Activated T-cell treated with anti-CD3 and anti-CD28 coated beads, Interleukin-2, amount 50 U/mL, for 48 hours (primary cell): ENCODE data around the gene NTNG2.

Experiments used
- DNase-seq, 2 experiments: peaks; one replicate each; pipeline ENCODE4 v3.0.0-alpha.2; 2020

NTNG2 gene

DNA sequence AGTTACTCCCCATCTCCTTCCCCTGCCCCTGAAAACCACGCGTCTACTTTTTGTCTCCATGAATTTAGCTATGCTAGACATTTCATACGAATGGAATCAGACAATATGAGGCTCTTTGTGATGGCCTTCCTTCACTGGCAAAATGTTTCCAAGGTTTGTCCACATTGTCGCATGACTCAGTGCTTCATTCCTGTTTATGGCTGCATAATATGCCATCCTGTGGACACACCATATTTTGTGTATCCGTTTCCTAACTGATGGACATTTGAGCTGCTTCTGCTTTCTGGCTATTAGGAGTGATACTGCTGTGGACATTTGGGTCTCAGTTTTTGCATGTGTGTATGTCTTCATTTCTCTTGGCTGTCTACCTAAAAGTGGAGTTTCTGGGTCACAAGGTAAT is 14.5 kb downstream of the NTNG2 start:
- no peak for DNase-seq

DNA sequence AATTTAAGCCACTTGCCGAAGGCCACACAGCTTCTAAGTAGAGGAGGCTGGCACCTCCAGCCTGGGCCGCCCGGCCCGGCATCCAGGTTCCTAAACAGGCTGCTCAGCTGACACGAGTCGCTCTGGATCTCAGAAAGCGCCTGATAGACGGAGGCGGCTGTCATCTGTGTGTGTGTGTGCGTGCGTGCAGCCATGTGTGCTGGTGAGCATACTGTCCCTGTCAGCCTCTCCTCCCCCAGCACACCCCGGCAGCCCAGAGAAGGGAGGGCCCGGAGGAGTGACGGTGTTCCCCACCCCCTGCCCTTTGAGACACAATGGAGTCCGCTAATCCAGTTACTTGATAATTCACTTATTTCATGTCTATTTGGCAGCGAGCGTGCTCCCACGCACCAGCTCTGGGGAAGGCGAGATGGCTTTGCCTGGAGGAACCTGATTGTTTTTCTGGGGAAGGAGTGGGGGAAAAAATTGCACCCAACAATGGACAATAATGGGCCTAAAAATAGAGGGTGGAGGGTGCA is 20.0 kb downstream of the NTNG2 start:
- DNase-seq = no peak

DNA sequence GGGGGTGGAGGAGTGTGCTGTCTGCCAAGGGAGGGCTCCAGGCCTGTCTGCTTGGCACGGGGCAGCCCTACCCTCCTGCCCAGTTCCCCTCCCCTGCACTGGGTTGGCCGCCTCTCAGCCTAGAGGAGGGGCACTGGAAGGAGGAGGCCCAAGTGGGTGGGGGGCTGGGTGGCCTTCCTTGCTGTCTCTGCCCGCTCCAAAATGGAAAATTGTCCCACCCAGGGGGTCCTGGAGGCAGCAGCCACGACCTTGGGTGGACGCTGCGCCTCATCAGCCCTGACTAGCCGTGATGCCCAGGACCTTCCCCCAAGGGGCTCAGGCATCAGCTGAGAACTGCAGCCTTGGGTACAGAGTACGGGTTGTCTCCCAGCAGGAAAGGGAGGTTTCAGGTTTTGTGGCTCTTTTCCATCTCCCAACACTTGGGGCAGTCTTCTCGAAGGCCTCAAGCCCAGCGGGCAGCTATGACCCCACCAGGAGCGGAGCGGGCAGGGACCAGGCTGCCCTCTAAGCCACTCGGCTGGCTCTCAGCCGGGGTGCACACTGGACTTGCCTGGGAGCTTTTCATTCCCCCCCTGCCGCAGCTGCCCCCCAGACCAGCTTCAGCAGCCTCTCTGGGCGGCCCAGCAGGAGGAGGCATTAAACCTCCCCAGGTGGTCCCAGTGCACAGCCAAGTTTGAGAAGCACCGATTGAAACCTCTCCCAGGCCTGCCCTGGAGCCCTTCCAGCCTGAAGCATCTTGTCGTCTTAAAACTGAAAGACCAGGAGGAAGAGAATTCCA is 20.6 kb downstream of the NTNG2 start:
- DNase-seq = no peak

DNA sequence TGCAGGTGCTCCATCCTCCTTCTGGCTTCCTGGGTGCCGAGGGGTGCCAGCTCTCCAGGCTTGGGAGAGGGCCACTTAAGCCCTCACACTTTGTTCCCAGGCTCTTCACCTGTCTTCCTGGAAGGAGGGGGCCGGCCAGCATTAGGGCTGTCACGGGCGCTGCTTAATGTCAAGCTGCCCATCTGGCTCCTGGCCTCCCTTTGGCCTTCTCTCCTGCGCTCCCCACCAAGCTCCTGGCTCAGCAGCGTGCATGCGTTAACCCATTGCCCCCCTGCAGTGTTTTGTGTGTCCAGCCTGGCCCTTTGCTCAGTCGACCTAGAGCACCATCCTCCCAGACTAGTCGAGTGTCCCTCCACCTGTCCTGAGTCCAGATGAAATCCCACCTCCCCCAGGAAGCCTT is 21.3 kb downstream of the NTNG2 start:
- no peak for DNase-seq

DNA sequence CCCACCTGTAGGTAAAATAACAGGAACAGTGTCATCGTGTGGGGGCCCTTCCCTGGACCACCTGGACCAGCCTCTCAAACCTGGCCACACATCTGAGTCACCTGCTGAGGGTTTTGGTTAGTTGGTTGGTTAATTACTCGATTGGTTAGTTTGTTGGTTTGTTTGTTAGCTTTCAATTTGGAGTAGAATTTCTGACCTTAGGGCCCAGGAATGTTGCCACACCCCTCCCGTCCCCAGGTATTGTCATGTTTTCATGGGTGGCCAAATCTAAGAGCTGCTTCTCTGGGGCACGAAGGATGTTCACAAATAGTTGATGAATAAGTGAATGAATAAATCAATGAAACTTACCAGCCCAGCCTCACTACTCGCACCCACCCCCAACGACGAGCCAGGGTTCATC is 21.9 kb downstream of the NTNG2 start:
- no peak for DNase-seq

DNA sequence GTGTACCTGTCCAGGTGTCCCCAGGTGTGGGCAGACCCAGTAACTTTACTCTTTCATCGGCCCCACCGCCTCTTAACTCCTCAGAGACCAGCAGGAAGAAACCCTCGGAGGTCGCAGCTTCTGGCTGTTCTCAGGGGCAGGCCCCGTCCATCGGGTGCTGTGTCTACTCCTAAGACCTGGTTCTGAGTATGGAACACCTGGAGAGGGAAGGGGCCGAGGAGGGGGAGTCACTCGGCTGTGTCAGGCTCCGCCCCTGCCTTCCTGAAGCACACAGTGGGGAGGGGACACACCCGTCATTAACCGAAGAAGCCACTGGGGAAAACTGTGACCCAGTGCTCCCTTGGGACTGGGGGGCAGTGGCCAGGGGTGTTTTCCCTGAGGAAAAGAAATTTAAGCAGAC is 22.3 kb downstream of the NTNG2 start:
- no peak for DNase-seq

DNA sequence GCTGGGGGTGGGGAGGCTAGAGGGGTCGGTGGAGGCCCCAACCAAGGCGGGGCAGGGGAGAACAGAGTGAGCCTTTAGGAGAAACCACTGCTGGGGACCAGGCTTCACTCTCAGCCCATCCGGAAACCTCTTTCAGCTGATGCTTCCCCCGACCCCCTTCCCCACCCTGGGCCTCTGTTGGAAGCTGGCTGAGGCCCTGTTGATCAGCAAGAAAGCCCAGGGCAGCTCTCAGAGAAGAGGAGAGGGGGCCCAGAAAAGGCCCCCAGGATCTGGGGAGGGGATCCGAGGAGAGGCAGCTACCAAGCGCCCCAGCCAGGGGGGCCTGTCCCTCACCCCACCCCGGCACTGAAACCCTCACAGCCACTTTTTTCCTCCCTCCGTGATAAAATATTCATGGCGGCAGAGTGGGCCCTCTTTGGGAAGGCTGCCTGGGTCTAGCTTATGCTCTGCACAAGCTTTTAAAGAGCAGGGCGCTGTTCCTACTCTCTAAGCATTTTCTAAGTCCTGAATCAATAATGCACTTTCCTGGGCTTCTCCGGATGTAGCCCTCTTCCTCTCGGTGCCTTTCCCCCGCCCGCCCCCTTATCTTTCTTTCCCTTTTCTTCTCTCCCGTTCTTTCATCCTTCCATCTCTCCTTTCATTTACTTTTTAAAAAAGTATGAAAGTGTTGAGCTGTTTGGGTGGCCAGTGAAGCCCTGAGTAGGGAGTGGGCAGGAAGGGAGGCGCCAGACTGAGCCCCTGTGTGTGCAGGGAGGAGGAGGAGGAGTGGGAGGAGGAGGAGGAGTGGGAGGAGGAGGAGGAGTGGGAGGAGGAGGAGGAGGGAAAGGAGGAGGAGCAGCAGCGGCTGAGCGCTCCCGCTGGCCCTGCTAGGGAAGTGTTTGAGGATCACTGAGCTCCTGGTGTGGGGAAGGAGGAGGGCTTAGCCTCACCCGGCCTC is 23.5 kb downstream of the NTNG2 start:
- no peak for DNase-seq

DNA sequence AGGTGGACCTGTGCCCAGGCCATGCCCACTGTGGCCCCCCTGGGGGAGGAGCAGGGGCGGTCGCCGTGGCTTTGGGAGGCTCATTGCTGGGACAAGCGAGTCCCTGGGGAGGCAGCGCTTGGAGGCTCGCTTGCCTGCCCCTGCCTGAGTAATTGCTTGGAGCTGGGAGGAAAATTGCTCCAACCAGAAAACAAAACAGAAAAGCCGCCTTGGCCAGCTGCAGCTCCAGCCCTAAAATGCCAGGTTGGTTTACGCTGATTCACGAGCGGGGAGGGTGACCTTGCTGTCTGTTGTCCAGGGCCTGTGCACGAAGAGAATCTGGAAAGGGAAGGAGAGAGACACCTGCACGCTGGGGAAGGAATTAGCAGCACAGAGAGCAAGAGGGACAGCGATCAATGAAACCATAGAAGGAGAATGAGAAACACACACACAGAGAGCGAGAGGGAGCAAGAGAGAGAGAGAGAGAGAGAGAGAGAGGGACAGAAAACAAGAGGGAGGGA is 25.3 kb downstream of the NTNG2 start:
- DNase-seq = no peak

DNA sequence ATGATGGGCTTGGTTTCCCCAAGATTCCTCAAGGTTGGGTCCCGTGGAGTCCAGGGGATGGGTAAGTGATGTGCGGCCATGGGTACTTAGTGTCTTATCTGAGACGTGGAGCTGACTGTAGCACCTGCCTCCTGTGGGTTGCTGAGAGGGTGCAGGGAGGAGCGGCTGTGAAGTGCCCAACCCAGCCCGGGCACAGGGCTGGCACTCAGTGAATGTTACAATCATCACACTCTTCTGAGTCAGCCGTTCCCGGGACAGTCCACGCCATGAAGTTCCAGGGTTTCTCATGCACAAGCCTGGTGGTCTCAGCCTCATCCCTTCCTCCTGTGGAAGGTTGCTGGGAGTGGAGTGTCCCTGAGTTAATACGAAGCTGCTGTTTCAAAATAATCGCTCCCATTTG is 29.1 kb downstream of the NTNG2 start:
- no peak for DNase-seq

DNA sequence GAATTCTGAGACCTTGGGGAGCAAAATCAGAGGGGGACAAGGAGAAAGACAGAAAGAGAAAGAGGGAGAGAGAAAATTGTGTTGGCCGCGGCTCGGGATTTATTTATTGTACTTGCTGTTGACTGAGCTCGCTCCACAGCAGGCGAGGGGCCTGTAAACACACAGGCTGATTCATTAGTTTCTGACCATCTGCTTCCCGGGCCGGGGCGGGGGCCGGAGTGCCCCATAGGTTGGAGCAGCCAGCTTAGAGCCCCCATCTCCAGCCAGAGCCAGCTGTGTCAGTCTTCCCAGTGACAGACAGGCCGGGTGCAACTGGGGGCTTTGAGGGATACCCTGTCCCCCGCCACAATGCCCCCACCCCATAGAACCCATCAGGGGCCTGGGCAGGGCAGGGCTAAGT is 30.9 kb downstream of the NTNG2 start:
- DNase-seq = no peak

DNA sequence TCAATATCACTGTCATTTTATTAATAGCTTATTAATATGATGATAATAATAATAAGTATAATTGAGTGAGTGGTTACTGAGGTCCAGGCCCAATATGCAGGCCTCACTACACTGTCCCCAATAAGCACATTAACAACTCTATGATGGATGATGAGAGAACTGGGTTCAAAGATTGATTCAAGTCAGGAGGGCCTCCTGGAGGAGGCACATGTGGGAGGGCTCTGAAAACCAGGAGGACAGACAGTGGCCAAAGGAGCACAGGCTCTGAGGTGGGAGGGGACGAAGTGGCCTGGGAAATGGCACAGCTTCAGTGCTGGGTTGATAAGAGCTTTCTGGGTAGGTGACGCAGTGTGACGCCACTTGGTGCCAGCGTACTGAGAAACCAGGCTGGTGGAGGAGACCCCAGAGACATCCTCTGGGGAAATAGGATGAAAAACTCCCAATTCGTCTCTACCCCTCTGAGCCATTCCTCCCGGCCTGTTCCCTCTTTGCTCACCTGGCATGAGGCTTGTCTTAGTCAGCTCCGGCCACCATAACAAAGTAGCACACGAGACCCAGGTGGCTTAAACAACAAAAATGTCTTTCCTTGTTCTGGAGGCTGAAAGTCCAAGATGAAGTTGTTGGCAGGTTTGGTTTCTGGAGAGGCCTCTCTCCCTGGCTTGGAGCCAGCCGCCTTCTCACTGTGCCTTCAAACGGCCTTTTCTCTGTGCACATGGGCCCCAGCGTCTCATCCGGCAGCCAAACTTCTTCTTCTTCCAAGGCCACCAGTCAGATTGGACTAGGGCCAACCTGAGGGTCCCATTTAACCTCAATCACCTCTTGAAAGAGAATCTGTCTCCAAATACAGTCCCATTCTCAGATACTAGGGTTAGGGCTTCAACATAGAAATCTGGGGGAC is 31.6 kb downstream of the NTNG2 start:
- no peak for DNase-seq

DNA sequence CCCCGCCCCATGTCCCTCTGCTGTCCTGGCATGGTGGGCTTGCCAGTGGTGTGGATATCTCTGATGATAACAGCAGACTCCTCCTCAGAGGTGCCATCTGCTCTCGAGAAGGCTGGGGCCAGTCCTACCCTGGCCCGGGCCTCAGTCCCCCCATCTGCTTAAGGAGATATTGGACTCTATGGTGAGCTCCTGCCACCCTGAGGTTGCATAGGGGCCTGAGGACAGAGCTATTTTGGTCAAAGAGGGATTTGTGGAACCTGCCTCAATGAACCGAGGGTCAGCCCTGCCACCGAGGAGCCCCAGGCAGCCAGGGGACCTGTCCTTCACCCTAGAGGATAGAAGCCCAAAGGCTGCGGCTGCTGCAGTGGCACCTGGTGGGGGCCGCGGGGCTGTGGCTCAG is 32.6 kb downstream of the NTNG2 start:
- DNase-seq = no peak

DNA sequence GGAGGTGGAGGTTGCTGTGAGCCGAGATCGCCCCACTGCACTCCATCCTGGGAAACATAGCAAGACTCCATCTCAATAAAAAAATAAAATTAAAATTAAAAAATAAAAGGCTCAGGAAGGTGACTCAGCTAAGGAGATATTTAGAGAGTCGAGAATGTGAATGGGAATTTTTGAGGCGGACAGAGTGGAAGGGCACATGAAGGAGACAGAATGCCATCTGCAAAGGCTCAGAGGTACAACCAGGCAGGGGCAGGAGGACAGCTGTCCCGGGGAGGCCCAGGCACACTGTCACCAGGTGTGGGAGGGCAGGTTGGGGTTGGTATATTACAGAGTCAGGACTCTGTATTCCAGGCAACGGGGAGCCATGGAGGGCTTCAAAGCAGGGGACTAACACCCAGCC is 35.5 kb downstream of the NTNG2 start:
- DNase-seq = no peak

DNA sequence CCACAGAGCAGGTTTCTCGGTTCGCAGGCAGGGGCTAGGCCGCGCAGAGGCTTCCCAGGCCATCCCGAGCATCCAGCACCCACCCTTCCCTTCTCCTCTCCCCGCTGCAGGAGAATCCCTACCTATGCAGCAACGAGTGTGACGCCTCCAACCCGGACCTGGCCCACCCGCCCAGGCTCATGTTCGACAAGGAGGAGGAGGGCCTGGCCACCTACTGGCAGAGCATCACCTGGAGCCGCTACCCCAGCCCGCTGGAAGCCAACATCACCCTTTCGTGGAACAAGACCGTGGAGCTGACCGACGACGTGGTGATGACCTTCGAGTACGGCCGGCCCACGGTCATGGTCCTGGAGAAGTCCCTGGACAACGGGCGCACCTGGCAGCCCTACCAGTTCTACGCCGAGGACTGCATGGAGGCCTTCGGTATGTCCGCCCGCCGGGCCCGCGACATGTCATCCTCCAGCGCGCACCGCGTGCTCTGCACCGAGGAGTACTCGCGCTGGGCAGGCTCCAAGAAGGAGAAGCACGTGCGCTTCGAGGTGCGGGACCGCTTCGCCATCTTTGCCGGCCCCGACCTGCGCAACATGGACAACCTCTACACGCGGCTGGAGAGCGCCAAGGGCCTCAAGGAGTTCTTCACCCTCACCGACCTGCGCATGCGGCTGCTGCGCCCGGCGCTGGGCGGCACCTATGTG is 36.1 kb downstream of the NTNG2 start:
- DNase-seq = no peak

DNA sequence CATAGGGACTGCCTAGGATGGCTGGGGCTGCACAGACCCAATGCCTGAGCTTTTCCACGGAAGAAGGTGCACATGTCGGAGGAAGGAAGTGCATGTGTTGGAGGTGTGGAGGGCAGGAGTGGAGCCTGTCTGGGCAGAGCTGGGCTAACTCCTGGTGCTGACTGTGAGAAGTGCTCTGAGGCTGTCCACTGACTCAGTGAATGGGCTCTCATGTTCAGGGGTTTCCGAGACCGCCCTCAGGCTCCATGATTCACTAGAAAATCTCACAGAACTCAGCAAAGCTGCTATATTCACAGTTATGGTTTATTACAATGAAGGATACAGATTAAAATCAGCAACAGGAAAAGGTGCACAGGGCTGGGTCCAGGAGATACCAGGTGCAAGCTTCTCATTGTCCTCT is 37.2 kb downstream of the NTNG2 start:
- DNase-seq = no peak

DNA sequence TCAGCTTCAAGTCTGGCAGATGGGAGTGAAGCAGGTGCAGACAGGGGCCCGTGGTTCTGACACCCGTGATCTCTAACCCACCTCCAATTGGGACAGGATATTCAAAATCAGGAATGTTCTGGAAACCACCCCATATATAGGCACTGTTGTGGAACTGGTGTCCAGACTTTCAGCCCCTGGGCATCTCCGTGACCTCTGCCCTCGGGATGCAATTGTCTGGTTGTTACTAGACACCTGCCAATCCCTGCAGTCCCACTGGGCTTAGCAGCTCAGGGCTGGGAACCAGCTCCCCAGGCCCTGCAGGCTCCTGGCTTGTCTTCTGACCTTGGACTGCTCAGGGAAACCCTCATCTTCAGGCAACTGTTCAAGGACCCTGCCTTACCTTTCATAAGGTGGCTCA is 38.8 kb downstream of the NTNG2 start:
- DNase-seq = no peak

DNA sequence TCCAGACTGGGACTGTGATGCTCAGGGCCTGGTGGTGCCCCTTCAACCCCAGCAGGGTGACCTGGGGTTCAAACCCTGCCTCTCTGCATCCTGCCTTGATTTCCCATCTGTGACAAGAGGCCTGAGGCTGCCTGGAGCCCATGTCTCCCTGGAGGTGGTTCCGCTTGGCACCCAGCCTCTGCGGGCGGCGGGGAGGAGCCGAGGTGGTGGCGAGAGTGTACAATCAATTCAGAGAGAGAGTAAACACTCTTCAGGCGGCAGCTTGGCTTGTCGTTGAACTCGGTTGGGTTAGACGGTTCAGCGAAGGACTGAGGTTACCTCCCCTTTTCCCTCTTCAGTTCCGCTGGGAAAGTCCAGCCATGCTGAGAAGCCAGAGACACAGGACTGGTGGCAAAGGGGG is 39.3 kb downstream of the NTNG2 start:
- DNase-seq = no peak

DNA sequence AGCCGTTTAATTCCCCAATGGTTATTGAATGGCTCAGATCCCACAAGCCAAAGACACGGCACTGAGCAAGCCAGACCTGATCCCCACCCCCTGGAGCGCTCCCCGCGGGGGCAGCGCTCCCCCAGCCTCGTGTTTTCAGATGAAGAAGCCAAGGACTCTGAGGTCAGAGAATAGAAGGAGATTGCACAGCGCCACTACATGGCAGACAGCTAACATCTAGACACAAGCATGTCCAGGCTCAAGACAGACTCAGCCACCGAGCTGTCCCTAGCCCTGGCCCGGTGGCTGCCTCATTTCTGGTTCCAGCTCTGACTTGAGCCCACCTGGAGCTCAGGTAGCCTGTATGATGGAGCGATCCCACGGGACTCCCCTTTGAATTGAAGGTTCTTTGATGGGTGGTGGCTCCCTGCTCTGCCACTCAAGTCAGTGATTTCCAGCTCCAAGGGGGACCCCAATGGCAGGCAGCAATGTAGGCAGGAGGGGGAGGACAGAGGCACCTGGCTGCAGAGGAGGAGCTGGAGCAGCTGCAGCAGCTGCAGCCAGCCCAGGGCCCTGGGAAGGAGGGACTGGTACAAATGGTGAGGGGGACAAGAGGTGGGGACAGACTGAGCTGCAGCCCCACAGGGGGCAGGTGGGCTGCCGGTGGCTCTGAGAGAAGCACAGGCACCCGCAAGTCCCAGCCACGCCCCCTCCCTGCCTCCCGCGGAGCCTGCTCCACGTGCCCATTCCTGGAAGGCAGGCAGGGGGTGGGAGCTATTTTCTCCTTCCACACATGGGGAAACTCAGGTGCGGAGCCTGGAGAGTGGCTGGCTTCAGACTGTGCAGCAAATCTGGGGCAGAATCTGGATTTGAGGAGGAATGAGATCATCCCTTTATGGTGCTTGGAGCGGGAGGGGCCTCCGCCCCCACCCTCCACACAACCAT is 40.2 kb downstream of the NTNG2 start:
- no peak for DNase-seq

DNA sequence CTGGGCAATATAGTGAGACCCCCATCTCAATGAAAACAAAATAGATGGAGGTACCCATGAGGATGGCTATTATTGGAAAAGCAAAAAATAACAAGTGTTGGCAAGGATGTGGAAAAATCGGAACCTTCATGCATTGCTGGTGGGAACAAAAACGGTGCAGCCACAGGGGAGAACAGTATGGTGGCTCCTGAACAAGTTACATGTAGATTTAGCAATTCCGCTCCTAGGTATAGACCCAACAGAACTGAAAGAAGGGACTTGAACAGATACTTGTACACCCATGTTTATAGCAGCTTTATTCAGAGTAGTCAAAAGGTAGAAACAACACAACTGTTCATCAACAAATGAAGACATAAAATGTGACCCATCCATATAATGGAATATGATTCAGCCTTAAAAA is 43.0 kb downstream of the NTNG2 start:
- DNase-seq = no peak

DNA sequence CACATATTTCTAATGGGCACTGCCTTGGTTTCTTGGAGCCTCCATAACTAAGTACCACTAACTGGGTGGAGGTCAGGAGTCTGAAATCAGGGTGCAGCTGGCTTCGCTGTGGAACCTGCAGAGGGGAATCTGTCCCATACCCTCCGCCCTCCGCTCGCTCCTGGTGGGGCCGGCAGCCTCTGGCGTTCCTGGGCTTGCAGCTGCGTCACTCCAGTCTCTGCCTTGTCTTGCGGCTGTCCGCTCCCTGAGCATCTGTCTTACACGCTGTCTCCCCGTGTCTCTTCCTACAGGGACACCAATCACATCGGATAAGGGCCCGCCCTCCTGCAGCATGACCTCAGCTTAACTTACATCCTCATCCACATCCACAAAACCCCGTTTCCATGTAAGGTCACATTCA is 45.4 kb downstream of the NTNG2 start:
- no peak for DNase-seq
